HG02678 (cell line): Measurements from ENCODE around the gene ANKS6.

Experiments used
- ATAC-seq: cut with Tn5 transposase; IDR thresholded peaks from one replicate; pipeline ENCODE4 v1.9.1; 2021; ENCODE audit warnings: mild to moderate bottlenecking, moderate library complexity; ENCODE audit not compliant: unreplicated experiment

The ANKS6 gene

DNA sequence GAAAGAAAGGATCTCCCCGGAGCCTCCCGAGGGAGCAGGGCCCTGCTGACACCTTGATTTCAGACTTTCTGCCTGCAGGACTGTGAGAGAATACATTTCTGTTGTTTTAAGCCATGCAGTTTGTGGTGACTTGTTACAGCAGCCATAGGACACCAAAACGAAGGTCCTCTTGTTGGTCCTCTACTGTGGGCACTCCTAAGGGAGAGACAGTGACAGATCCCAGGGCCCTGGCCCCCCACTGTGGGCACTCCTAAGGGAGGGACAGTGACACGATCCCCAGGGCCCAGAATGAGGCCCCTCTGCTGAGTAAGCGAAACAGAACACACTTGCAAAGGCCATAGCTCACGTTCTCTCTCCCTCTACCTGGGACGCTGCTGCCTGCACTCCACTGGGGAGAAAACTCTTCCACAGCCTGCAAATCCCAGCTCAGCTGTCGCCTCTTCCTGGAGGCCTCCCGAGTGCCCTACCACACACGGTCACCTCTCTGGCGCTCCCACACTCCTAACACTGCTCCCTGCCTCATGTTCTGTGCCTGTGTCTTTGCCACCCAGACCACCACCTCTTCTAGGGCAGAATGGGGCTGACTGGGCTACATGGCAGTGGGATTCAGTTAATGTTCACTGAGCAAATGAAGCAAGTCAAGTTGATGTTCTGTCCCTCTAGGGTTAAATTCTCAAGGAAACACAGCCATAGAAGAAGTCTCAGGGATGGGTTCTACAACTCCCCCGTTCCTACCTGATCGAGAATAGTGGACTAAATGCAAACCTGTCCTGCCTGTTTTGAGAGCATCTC is 23.8 kb downstream of the ANKS6 start:
- no peak for ATAC-seq

DNA sequence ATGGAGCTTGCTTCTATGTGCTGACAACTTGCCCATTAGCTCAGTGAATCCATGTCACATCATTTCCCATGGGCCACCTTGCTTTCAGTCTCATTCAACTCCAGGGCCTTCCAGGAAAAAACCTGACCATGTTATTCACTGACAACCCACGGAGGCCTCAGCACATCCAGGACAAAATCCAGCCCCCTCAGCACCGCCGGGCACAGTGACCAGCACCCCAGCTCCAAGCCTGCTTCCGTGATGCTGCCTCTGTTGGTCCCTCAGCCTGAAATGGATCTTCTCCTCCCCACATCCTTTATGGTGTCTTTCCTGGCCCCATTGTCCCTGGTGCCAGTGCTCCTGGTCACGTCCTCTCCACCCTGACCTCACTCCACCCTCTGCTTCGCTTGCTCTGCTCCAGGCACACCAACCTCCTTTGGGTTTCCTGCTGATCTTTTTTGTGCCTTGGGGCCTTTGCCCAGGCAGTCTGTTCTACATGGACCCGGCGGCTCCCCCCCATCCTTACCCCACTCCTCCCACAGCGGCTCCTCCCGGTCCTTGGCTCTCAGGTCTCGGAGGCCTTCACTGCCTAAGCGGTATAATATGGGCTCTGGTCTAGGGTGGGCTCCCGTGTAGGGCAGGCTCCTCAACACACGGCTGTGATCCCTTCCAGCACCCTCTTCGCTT is 25.0 kb downstream of the ANKS6 start:
- no peak for ATAC-seq

GRCh38 chr9:98770717-98771116 is 25.6 kb downstream of the ANKS6 start:
- ATAC-seq = no peak

DNA sequence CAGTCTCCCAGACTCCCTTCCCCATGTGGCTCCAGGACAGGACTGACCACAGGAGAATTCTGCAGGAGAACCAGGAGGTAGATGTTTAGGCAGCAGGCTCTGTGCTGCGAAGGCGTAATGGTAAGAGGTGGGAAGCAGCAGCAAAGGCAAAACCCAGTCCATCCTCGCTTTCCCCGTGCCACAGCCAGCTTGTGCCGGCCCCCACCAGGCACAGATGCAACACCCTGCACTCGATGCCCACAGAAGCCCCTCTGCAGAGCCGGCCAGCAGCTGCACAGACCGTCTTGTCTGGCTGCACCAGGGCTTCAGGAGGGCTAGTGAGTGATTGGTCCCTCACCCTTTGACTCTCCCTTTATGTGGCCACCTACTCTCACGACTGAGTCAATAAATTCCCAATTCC is 28.0 kb downstream of the ANKS6 start:
- no peak for ATAC-seq

DNA sequence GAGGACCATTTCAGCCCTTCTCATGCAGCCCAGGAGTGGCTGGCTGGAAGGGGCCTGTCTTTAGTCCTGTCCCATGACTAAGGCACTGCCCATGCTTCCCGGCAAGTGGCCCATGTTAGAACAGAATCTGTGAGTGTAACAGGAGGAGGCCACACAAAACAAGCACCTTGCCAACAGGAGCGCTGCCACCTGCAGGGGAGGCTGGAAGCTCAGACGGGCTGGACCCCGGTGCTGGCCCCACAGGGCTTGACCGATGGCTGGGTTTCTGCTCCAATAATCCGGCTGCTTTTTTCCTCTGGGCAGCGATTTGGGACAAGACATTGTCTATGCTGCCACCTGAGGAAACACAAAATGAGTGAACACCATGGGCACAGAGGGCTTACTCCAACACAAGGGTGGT is 28.4 kb downstream of the ANKS6 start:
- no peak for ATAC-seq

GRCh38 chr9:98767196-98767595 is 29.2 kb downstream of the ANKS6 start:
- ATAC-seq = no peak

DNA sequence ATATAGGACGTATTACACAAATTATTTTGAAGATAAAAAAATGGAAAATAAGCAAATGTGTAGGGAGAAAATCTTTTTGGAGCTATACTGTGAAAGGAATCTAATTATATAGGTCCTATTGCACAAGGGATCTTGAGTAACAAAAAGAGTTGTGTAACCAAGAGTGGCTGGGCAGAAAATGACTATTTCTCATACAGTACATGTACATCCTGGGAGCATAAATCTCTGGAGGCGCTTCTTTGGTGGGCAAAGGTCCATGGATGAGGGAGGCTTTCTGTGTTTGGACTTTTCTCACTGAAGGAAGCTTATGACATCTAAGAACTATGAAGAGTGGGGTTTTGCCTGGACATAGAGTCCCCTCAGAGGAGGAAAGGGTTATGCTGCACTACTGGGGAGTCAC is 29.8 kb downstream of the ANKS6 start:
- ATAC-seq = no peak

- ATAC-seq = no peak
Observed at GRCh38 chr9:98765256-98765655, 31.1 kb downstream of the ANKS6 start.

DNA sequence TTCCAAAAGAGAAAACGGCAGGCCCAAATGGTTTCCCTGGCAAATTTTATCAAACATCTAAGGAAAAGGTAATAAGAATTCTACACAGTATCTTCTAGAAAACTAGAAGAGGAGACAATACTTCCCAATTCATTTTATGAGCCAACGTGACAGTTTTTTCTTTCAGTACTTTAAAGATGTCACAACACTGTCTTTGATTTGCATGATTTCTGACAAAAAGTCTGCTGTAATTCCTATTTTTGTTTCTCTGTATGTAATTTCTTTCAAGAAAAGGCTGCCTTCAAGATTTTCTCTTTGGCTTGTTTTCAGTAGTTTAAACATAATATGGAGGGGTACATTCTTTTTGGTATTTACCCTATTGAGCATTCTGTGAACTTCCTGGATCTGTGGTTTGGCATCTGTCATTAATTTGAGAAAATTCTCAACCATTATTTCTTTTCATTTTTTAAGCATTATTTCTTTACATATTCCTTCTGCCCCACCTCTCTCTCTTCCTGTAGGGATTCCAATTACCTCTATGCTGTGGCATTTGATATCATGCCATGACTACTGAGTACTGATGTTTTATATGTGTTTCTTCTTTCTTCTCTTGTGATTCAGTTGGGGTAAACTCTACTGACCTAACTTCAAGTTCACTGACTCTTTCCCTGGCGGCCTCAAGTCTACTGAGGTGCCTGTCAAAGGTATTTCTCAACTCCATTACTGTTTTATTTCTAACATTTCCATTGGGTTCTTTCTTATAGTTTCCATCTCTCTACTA is 32.2 kb downstream of the ANKS6 start:
- no peak for ATAC-seq

DNA sequence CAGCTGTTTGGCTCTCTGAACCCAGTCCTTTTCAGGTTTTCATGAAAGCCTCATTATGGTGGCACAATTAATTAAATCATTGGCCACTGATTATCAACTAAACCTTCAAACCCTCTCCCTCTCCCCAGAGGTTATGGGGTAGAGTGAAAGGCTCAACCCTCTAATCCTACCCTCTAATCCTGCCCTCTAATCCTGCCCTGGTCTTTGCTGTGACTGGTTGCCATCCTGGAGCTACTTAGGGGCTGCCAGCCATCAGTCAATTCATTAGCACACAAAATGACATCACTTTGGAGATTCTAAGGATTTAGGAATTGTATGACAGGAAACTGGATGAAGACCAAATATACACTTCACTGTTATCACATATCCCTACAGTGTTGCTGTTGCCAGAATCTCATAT is 36.1 kb downstream of the ANKS6 start:
- ATAC-seq = no peak

GRCh38 chr9:98755006-98755618 is 41.2 kb downstream of the ANKS6 start:
- no peak for ATAC-seq

GRCh38 chr9:98751210-98751609 is 45.1 kb downstream of the ANKS6 start:
- ATAC-seq = no peak

DNA sequence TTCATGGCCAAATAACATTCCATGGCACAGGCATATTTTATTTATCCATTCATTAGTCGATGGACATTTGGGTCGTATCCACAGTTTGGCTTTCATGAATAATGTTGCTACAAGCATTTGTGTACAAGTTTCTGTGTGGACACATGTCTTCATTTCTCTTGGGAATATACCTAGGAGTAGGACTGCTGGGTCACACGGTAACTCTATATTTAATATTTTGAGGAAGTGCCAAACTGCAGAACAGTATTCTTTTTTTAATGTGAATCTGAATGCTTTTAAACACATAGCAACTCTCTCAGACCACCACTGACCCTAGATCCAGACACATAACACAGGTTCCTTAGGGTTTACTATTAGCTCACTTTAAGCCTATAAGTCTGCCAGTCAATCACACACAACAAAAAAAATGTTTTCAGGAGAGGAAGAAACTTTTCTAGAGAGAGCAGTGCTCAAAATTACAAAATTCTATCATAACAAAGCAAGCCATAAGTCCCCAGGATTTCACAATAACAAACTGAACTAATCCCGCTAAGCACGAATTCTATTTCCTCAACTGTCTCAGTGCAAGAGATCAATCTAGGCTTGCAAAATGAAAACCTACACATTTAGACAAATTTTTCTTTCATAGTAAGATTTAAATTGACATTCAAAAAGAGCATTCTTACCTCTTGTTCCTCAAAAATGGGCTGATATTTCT is 45.8 kb downstream of the ANKS6 start:
- ATAC-seq = no peak

DNA sequence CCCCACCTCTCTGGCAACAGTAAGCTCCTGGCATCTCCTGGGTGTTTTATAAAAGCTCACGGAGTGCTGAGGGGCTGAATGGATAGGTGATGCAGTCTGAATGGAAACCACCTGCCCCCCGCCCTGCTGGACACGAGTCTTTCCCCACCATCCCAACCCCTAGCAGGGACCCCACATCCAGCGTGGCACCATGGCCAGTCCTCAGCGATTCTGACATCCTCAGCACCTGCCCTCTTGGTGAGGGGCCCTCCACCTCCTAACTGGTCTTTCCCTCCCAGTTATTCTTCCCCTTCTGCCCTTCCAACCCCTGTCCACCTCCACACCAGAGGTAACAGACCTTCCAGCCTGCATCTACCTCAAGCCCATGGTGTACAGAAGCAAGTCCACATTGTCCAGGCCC is 48.9 kb downstream of the ANKS6 start:
- no peak for ATAC-seq

DNA sequence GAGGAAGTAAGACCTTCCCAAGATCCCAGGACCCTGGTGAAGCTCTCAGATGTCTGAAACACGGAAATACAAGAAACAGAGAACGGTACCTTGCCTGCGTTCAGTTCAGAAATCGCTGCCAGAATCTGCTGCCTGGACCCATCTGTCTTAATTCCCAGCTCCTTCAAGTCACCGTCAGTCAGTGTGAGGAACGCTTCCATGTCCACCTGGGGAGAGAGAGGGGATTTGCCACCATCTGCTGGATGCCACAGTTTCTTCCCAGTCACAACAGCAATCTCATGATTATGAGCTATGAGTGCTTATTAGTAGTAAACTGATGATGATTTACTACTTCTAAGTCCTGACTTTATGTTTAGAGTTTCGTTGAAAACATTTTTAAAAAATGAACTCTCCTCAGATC is 50.9 kb downstream of the ANKS6 start:
- ATAC-seq = no peak

GRCh38 chr9:98743818-98744611 is 52.3 kb downstream of the ANKS6 start:
- no peak for ATAC-seq

DNA sequence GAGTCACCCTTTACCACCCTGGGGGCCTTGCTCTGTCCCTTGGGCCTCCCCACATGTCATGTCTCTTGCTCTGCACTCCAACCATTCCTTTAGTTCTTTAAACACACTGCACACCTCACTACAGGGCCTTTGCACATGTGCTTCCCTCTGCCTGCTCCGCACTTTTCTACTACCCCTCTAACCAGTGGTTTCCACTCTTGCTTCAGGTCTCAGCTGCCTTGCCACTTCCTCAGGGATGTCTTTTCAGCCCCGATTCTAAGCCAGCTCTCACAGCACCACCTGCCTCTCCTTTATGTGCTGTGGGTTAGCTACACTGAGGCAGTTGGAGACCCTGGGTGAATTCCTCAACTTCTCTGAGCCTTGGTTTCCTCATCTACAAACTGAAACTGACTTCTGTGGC is 53.0 kb downstream of the ANKS6 start:
- ATAC-seq = no peak

DNA sequence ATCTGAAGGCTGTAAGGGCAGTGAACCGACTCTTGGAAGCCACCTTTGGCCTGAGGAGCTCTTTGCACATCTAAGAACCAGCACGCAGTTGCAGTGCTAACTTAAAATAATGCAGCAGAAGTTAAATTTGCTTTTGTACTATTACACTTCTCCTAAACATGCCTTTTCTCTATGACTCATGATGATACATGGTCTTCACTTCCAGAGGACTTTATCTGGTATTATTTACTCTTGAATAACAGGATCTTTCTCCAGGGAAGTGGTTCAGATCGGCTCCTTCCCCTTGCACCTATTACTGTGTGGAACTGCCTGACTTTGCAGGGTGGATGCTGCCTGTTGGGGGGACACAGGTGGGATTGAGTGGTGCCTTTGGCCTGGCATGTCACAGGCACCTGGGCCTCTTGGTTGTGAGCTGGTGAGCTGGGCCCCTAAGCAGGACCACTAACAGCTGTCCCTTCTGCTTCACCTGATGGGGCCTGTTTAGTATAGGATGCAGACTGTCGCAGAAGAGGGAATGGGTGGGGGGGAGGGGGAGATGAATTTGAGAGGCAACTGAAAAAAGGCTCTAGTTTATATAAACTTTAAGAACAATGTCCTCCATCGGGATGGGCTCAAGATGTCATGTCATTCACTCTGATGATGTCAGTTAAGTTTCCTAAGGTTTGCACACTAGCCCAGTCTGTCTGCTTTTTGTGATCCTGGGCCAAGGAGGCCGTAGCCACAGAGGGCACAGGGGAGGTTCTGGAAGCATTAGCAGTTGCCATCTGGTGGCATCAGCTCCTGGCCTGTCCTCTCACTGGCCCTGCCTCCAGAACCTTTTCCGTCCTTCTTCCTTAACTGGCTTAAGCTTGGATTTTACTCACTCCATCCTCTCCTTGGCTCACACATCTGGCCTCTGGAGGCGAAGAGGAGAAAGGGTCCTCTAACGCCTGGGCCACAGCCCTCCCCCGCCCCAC is 53.8 kb downstream of the ANKS6 start:
- no peak for ATAC-seq
